Measurements from ENCODE around the gene EBF3. TPM values are rescaled to one million over a fixed set of nuclear protein-coding genes. Genes with fewer than 3 reads are reported as not detected.

EBF3 gene
- total RNA-seq, 1 experiment from 2014 or later: 0.64 TPM

DNA sequence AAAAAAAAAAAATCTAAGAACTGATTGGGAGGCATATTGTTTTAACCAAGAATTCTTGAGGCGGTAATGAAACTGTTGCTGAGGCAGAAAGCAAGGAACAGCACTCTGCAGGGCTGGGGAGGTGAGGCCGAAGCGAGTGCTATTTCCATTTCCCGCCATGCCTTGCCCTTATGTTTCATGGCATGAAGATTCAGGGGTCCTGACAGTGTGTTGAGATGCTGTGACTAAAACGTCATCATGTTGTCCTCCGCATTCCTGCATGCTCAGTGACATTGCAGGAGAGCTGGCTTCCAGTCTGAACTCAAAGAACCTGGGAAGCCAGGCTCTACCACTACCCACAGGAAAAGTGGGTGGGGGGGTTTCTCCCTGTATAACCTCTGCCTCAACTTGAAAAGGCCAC, 85.2 kb downstream of the EBF3 start:
- BruUV-seq (replicated peaks): no TSS peak
- no peaks in the 10 kb centered on the region; the same call in 1 of the 2 replicates for H3K27me3 ChIP-seq (ENCODE audit: control insufficient read depth, insufficient read depth, low read length)
- intact Hi-C loops (cut with micrococcal nuclease; ENCODE audit: unreplicated experiment): no loop called here

DNA sequence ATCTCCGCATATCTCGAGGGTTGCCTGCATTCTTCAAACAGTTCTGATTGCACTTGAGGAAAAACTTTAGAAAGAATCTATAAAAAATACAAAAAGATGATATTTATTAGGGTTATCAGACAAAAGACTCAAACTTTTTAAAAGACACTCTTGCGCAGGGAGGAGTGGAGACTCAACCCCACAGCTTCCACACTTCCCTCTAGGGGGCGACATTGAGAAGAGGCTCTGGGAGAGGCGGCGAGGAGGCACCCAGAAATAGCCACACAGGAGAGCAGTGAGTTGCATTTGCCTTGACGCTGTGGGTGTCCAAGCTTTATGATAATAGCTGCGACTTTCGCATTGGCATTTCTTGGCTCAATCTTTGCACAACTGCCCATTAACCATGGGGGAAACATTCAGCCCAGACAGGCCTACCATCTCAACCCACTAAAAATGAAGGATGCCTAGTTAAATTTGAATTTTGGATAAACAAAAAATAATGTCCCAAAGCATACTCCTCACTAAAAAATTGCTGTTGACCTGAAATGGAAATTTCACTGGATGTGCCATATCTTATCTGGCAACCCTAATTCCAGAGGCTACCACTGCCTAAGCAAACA, 86.2 kb downstream of the EBF3 start:
- DNase-seq (ENCODE audit: low read depth, low spot score) (peak; percentile 8), ATAC-seq (peak; percentile 79)
- ChIA-PET CTCF (interaction anchor here (0.7 kb wide), 1 partner anchor 88 kb away, joined by 3 read pairs; no protein-coding TSS in a partner anchor), POLR2A (no interaction called here)
- in situ Hi-C loops (cut with HindIII; ENCODE audit: low pct_unique_long_range_greater_than_20kb, low sequenced_read_pairs) (no loop called here), intact Hi-C loops (cut with micrococcal nuclease; ENCODE audit: unreplicated experiment) (no loop called here)
- Histone ChIP-seq H3K27ac (ENCODE audit: low read length) (no peak overlapping the region), H3K36me3 (ENCODE audit: control insufficient read depth, insufficient read depth, low read length) (no peaks in the 10 kb centered on the region), H3K27me3 (ENCODE audit: control insufficient read depth, insufficient read depth, low read length) (no peaks in the 10 kb centered on the region; the same call in 1 of the 2 replicates), H3K9me3 (ENCODE audit: control insufficient read depth, insufficient read depth, low read depth, low read length) (no peaks in the 10 kb centered on the region), H3K4me1 (ENCODE audit: control insufficient read depth, insufficient read depth, low read length) (no peaks in the 10 kb centered on the region), H3K4me3 (ENCODE audit: low read depth in 2 of 2, low read length in 2 of 2) (no peak overlapping the region)
- BruUV-seq (replicated peaks): no TSS peak
- TF ChIP-seq, protein P1, sequence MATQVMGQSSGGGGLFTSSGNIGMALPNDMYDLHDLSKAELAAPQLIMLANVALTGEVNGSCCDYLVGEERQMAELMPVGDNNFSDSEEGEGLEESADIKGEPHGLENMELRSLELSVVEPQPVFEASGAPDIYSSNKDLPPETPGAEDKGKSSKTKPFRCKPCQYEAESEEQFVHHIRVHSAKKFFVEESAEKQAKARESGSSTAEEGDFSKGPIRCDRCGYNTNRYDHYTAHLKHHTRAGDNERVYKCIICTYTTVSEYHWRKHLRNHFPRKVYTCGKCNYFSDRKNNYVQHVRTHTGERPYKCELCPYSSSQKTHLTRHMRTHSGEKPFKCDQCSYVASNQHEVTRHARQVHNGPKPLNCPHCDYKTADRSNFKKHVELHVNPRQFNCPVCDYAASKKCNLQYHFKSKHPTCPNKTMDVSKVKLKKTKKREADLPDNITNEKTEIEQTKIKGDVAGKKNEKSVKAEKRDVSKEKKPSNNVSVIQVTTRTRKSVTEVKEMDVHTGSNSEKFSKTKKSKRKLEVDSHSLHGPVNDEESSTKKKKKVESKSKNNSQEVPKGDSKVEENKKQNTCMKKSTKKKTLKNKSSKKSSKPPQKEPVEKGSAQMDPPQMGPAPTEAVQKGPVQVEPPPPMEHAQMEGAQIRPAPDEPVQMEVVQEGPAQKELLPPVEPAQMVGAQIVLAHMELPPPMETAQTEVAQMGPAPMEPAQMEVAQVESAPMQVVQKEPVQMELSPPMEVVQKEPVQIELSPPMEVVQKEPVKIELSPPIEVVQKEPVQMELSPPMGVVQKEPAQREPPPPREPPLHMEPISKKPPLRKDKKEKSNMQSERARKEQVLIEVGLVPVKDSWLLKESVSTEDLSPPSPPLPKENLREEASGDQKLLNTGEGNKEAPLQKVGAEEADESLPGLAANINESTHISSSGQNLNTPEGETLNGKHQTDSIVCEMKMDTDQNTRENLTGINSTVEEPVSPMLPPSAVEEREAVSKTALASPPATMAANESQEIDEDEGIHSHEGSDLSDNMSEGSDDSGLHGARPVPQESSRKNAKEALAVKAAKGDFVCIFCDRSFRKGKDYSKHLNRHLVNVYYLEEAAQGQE (IDR thresholded peaks at IDR 0.05; ENCODE audit: insufficient read depth in 1 of 2, low read depth in 2 of 2, low read length in 1 of 2): no peak
- TF ChIP-seq, protein P2, sequence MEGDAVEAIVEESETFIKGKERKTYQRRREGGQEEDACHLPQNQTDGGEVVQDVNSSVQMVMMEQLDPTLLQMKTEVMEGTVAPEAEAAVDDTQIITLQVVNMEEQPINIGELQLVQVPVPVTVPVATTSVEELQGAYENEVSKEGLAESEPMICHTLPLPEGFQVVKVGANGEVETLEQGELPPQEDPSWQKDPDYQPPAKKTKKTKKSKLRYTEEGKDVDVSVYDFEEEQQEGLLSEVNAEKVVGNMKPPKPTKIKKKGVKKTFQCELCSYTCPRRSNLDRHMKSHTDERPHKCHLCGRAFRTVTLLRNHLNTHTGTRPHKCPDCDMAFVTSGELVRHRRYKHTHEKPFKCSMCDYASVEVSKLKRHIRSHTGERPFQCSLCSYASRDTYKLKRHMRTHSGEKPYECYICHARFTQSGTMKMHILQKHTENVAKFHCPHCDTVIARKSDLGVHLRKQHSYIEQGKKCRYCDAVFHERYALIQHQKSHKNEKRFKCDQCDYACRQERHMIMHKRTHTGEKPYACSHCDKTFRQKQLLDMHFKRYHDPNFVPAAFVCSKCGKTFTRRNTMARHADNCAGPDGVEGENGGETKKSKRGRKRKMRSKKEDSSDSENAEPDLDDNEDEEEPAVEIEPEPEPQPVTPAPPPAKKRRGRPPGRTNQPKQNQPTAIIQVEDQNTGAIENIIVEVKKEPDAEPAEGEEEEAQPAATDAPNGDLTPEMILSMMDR (IDR thresholded peaks at IDR 0.05): peak; percentile 88
- TF ChIP-seq POLR2AphosphoS5 (IDR thresholded peaks at IDR 0.05; ENCODE audit: low read depth, low read length): no peak

More for the DNA sequence above, 85.2 kb downstream of the EBF3 start:
- Histone ChIP-seq H3K4me1 (ENCODE audit: control insufficient read depth, insufficient read depth, low read length) (no peaks in the 10 kb centered on the region), H3K9me3 (ENCODE audit: control insufficient read depth, insufficient read depth, low read depth, low read length) (no peaks in the 10 kb centered on the region), H3K36me3 (ENCODE audit: control insufficient read depth, insufficient read depth, low read length) (no peaks in the 10 kb centered on the region), H3K27ac (ENCODE audit: low read length) (no peak overlapping the region), H3K4me3 (ENCODE audit: low read depth in 2 of 2, low read length in 2 of 2) (no peak overlapping the region)
- DNase-seq (ENCODE audit: low read depth, low spot score): no peak
- no peak for ATAC-seq
- in situ Hi-C loops (cut with HindIII; ENCODE audit: low pct_unique_long_range_greater_than_20kb, low sequenced_read_pairs): no loop called here
- ChIA-PET POLR2A (no interaction called here), CTCF (interaction anchor here (0.7 kb wide), 1 partner anchor 87 kb away, joined by 3 read pairs; no protein-coding TSS in a partner anchor)
- TF ChIP-seq POLR2AphosphoS5 (IDR thresholded peaks at IDR 0.05; ENCODE audit: low read depth, low read length) (no peak), TCF7L2 (IDR thresholded peaks at IDR 0.05; ENCODE audit: low read depth, low read length) (no peak), SIN3A (IDR thresholded peaks at IDR 0.05; ENCODE audit: borderline replicate concordance, insufficient read depth, low read depth, low read length) (no peak)
- TF ChIP-seq, protein P1 (IDR thresholded peaks at IDR 0.05; ENCODE audit: insufficient read depth in 1 of 2, low read depth in 2 of 2, low read length in 1 of 2): no peak
- TF ChIP-seq, protein P2 (IDR thresholded peaks at IDR 0.05): no peak
